ENCODE data around the gene CCDC9. TPM values are rescaled to one million over a fixed set of nuclear protein-coding genes. Genes with fewer than 3 reads are reported as not detected.

CCDC9 gene
- total RNA-seq, 4 donors from 2014 or later, result 20.9 to 27.5 (median 22.4) TPM

DNA sequence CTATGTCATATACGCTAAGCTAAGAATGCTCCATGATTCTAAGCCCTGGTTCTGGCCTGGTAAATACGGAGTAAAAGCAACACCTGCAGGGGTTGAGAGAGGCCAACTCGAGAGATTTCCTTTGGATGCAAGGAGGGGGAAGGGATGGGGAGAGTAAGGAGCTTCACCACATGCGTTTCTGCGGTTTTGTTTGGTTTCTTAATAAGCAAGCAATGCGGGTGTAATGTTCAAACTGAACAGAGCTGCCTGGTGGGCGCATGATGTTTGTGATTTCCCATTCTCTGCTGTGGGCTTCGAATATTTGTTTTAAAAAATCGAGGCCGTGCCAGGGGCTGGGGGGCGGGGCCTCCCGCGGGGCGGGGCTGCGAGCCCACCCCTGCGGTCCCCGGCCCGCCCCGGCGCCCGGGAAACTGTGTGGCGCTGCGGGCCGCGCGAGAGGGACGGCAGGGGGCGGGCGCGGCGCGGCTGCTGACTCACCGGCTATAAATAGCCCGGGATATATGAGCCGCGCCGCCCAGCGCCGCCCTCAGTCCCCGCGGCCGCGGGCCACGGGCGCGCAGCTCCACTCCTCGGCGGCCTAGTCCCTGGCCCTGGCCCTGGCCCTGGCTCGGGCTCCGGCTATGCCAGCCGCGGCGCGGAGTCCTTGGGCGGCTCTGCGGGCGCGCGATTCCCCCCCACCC is 30.4 kb upstream of the CCDC9 start:
- Histone ChIP-seq H3K4me1 (peaks cover 12 to 50% (median 33%) of the 10 kb centered on the region in 4 donors), H3K4me3 (peak overlapping the region; percentile 36 to 96 (median 56)), H3K9me3 (no peaks in the 10 kb centered on the region), H3K27ac (peak overlapping the region; percentile 97 to 100 (median 99)), H3K27me3 (no peaks in the 10 kb centered on the region), H3K36me3 (peaks cover 0 to 12% (median 3%) of the 10 kb centered on the region in 4 donors)
- intact Hi-C loops (cut with DNase I; ENCODE audit: low total_unique reads), result no loop called here
- 0 to 5% methylated on average over 1 to 38 of the region's 59 CpGs for WGBS, 2 donors (ENCODE audit: low coverage in 1 of 2)
- no peak for TF ChIP-seq EP300 (IDR thresholded peaks at IDR 0.05; ENCODE audit: low read depth)
- TF ChIP-seq POLR2AphosphoS5 (IDR thresholded peaks at IDR 0.05), result peak; percentile 99 to 100 (median 100)
- TF ChIP-seq POLR2A (IDR thresholded peaks at IDR 0.05), result peak; percentile 98
- TF ChIP-seq, protein P1, sequence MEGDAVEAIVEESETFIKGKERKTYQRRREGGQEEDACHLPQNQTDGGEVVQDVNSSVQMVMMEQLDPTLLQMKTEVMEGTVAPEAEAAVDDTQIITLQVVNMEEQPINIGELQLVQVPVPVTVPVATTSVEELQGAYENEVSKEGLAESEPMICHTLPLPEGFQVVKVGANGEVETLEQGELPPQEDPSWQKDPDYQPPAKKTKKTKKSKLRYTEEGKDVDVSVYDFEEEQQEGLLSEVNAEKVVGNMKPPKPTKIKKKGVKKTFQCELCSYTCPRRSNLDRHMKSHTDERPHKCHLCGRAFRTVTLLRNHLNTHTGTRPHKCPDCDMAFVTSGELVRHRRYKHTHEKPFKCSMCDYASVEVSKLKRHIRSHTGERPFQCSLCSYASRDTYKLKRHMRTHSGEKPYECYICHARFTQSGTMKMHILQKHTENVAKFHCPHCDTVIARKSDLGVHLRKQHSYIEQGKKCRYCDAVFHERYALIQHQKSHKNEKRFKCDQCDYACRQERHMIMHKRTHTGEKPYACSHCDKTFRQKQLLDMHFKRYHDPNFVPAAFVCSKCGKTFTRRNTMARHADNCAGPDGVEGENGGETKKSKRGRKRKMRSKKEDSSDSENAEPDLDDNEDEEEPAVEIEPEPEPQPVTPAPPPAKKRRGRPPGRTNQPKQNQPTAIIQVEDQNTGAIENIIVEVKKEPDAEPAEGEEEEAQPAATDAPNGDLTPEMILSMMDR (IDR thresholded peaks at IDR 0.05), result peak; percentile 23 to 54 (median 51)
- in situ Hi-C loops (cut with MboI; ENCODE audit: low pct_ligation_motif_present in 1 of 4, low pct_unique_long_range_greater_than_20kb in 1 of 4, low sequenced_read_pairs in 3 of 4), result no loop called here
- peak; percentile 93 for DNase-seq

DNA sequence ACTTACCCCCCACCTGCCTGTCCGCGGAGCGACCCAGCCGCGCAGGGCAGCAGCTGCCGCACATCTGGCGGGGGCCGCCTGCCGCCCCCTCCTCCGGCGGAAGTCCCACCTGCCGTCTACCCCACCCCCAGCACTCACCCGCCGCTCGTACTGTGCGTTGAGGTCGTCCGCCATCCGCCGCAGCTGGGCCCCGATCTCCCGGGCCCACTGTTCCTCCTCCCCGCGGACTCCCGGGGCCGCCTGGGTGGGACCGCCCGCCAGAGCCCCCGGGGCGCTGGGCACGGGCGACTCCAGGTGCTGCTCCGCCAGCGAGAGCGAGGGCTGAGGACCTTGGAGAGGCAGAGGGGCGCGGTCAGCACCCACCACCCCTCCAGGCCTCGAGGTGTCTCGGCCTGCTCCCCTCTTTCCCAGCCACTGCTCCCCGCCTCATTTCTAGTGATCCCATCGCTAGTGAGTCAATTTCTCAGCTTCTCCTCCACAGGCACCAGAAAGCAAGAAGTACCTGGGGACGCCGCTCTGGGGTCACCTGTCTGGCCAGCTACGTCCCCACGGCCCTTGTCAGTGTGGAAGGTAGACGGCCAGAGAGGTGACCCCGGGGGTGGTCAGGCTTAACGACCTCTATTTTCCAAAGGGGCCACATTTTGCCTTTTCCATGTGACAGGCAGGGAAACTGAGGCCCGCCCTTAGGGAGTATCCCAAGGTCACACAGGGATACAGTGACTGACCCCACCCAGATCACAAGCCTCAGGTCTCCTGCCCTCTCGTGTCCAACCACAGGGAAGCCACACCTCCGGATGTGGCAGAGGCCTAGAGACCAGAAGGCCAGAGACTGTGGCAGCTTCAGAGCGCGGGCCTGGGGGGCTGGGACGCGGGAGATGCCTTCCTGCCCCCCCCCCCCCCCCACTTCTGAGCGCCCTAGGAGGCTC is 29.6 kb upstream of the CCDC9 start:
- 4 to 30% methylated on average over 2 to 27 of the region's 56 CpGs for WGBS, 2 donors (ENCODE audit: low coverage in 1 of 2)
- H3K27me3 ChIP-seq, result no peaks in the 10 kb centered on the region
- H3K27ac ChIP-seq, result peak overlapping the region; percentile 97 to 100 (median 99)
- in situ Hi-C loops (cut with MboI; ENCODE audit: low pct_ligation_motif_present in 1 of 4, low pct_unique_long_range_greater_than_20kb in 1 of 4, low sequenced_read_pairs in 3 of 4) (no loop called here), intact Hi-C loops (cut with DNase I; ENCODE audit: low total_unique reads) (no loop called here)
- H3K4me1 ChIP-seq, result peaks cover 12 to 55% (median 37%) of the 10 kb centered on the region in 4 donors
- TF ChIP-seq, protein P1 (IDR thresholded peaks at IDR 0.05), result peak in 1 of 5 experiments; percentile 35
- TF ChIP-seq EP300 (IDR thresholded peaks at IDR 0.05; ENCODE audit: low read depth) (no peak), POLR2A (IDR thresholded peaks at IDR 0.05) (peak; percentile 86), POLR2AphosphoS5 (IDR thresholded peaks at IDR 0.05) (peak; percentile 86 to 91 (median 89))
- H3K9me3 ChIP-seq, result no peaks in the 10 kb centered on the region
- peak overlapping the region; percentile 36 to 96 (median 56) for H3K4me3 ChIP-seq
- peaks cover 0 to 3% (median 0%) of the 10 kb centered on the region in 4 donors for H3K36me3 ChIP-seq
- DNase-seq, result peak; percentile 90

DNA sequence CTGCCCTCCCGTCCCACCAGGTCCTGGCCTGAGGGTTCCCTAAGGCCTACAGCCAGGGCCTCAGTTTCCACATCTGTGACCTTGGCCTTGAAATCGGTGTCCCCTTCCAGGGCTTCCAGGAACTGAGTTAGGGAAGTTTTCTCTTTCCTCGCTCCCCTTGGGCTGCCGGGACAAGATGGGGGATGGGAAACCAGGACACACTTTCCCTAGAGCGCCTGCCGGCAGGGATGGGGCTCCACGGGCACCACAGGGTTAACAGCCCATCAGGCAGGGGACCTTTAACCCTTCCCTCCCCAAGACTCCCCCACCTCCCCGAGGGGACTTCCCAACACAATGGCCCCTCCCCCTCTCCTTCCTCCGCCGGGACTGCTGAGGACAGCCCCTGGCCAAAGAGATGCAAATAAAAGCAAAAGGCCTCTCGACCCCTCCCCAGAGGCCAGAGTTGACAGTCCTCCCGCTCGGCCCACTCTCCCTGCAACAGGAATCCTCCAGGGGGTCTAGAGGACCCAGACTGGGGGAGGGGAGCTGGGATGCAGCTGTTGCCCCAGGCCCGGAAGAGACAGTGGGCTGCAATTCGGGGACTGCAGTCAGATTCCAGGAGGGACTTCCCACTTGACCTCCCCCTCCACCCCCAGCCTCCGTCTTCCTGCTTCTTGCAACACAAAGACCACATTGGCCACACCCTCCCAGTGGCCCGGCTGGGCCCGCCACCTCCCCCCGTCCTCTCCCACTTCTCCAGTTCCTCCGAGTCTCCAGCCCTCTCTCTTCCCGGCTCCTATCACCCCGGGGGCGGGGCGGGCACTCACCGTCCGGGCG is 28.8 kb upstream of the CCDC9 start:
- no peaks in the 10 kb centered on the region for H3K27me3 ChIP-seq
- DNase-seq, result peak; percentile 89
- in situ Hi-C loops (cut with MboI; ENCODE audit: low pct_ligation_motif_present in 1 of 4, low pct_unique_long_range_greater_than_20kb in 1 of 4, low sequenced_read_pairs in 3 of 4), result no loop called here
- H3K27ac ChIP-seq, result peak overlapping the region; percentile 97 to 100 (median 99)
- H3K4me1 ChIP-seq, result peaks cover 12 to 64% (median 45%) of the 10 kb centered on the region in 4 donors
- no peaks in the 10 kb centered on the region for H3K9me3 ChIP-seq
- no peaks in the 10 kb centered on the region for H3K36me3 ChIP-seq
- WGBS, 2 donors (ENCODE audit: low coverage in 1 of 2), result 7% methylated on average over 27 of the region's 27 CpGs; no CpG with 5 or more reads in 1 of the 2 donors
- TF ChIP-seq POLR2AphosphoS5 (IDR thresholded peaks at IDR 0.05) (peak; percentile 59 to 73 (median 70)), EP300 (IDR thresholded peaks at IDR 0.05; ENCODE audit: low read depth) (no peak), POLR2A (IDR thresholded peaks at IDR 0.05) (peak; percentile 62)
- TF ChIP-seq, protein P1 (IDR thresholded peaks at IDR 0.05), result no peak
- intact Hi-C loops (cut with DNase I; ENCODE audit: low total_unique reads), result no loop called here
- H3K4me3 ChIP-seq, result peak overlapping the region; percentile 36 to 96 (median 49)

All from transverse colon (tissue), 4 donors.